HepG2 (cell line): ENCODE results near the gene MICAL3. TPM values are rescaled to one million over a fixed set of nuclear protein-coding genes. Genes with fewer than 3 reads are reported as not detected.

ENCODE experiments used
- ATAC-seq: fragments of 200-7000 bp; cut with Tn5 transposase; 3 replicates; pipeline ENCODE4 v1.9.1; 2020; ENCODE audit warnings: mild to moderate bottlenecking, moderate library complexity
- BruUV-seq: library from RNA; stranded (reverse); fragments of 400-500 nt; replicated peaks from 2 replicates; lab custom pipeline; 2021; lab: Mats Ljungman, UMichigan
- CTCF ChIA-PET: fragments of 300-600 bp; formaldehyde crosslinking; extraction: SDS; loops from one replicate; lab custom pipeline; 2021; ENCODE audit warnings: low total read pairs, inconsistent platforms, low intra/inter-chr PET ratio; lab: Yijun Ruan, JAX
- POLR2A ChIA-PET: fragments of 350-600 bp; sonication (Branson Sonifier 250); formaldehyde crosslinking; loops from one replicate; lab custom pipeline; 2020; ENCODE audit warnings: antibody characterized with exemption, inconsistent platforms; lab: Yijun Ruan, JAX
- DNase-seq: peaks from one replicate; pipeline ENCODE4 v3.0.0-alpha.2; 2015; ENCODE audit warnings: low spot score
- FAIRE-seq: peaks from 3 replicates; lab custom pipeline; 2011; peaks lifted over from hg19 to GRCh38; lab: Jason Lieb, UNC
- H2AFZ ChIP-seq: one replicate; pipeline ENCODE4 v1.6.1; 2011; ENCODE audit warnings: low read length, inconsistent platforms
- H3K27ac ChIP-seq: fragments of 300-600 bp; 3 replicates; pipeline ENCODE4 v1.8.0; 2011; ENCODE audit warnings: mixed run types, mild to moderate bottlenecking, mixed read lengths, low read length, inconsistent platforms; ENCODE audit not compliant: insufficient read depth; ENCODE audit errors: extremely low read length
- H3K27me3 ChIP-seq, 2 experiments: fragments of 200-600 bp in 1 of 2; 2 replicates in 1 of 2; 3 replicates in 1 of 2; pipeline versions ENCODE4 v1.6.0 to v1.8.0; 2011; ENCODE audit warnings: low read length in 2 of 2, mild to moderate bottlenecking in 2 of 2, moderate library complexity in 2 of 2, inconsistent platforms in 1 of 2; ENCODE audit not compliant: insufficient read depth in 2 of 2, control insufficient read depth in 1 of 2
- H3K36me3 ChIP-seq, 2 experiments: fragments of 200-600 bp in 1 of 2; replicated peaks in 1 of 2; 2 replicates in 1 of 2; 3 replicates in 1 of 2; pipeline versions ENCODE4 v1.5.1 to v1.8.0; 2011; ENCODE audit warnings: low read length in 2 of 2, inconsistent platforms in 1 of 2; ENCODE audit not compliant: insufficient read depth in 2 of 2, control insufficient read depth in 1 of 2
- H3K4me1 ChIP-seq: 2 replicates; pipeline ENCODE4 v1.5.1; 2012; ENCODE audit warnings: low read length, inconsistent platforms; ENCODE audit not compliant: insufficient read depth
- H3K4me2 ChIP-seq: 2 replicates; pipeline ENCODE4 v1.6.0; 2011; ENCODE audit warnings: low read depth, low read length, inconsistent platforms
- H3K4me3 ChIP-seq, 3 experiments: fragments of 200-600 bp in 1 of 3; sonication (generic), shearing (Covaris generic) in 1 of 3; replicated peaks in 1 of 3; 2 replicates each; pipeline ENCODE4 v1.5.1; 2011 to 2016; ENCODE audit warnings: low read length in 3 of 3, inconsistent platforms in 2 of 3, low read depth in 2 of 3, mild to moderate bottlenecking in 2 of 3, control low read depth in 1 of 3, mixed read lengths in 1 of 3; ENCODE audit not compliant: insufficient read depth in 1 of 3
- H3K79me2 ChIP-seq: one replicate; pipeline ENCODE4 v1.6.1; 2011; ENCODE audit warnings: low read length, inconsistent platforms; ENCODE audit not compliant: insufficient read depth
- H3K9ac ChIP-seq: 2 replicates; pipeline ENCODE4 v1.6.0; 2011; ENCODE audit warnings: mild to moderate bottlenecking, low read depth, low read length, inconsistent platforms; ENCODE audit not compliant: insufficient read depth
- H3K9me3 ChIP-seq: 2 replicates; pipeline ENCODE4 v1.5.1; 2012; ENCODE audit warnings: mild to moderate bottlenecking, low read length
- H4K20me1 ChIP-seq: 2 replicates; pipeline ENCODE4 v1.6.0; 2011; ENCODE audit warnings: inconsistent platforms, mild to moderate bottlenecking, low read length, moderate library complexity; ENCODE audit not compliant: insufficient read depth
- CEBPB ChIP-seq: IDR thresholded peaks from 2 replicates; pipeline ENCODE4 v1.6.1; 2011; ENCODE audit warnings: low read depth, low read length, improper control_type of control experiment, borderline replicate concordance
- KMT2B ChIP-seq: IDR thresholded peaks from 2 replicates; pipeline ENCODE4 v1.6.1; 2016; ENCODE audit warnings: missing genetic modification reagents, missing compliant biosample characterization
- PAF1 ChIP-seq: IDR thresholded peaks from 2 replicates; pipeline ENCODE4 v1.6.1; 2016; ENCODE audit warnings: missing genetic modification reagents, missing compliant biosample characterization
- PHB2 ChIP-seq: fragments of 450-650 bp; IDR thresholded peaks from 2 replicates; pipeline ENCODE4 v1.6.1; 2018; ENCODE audit not compliant: partially characterized antibody
- TBL1XR1 ChIP-seq: fragments of 150-350 bp; IDR thresholded peaks from 2 replicates; pipeline ENCODE4 v1.6.1; 2014; ENCODE audit warnings: borderline replicate concordance, low read length; ENCODE audit not compliant: partially characterized antibody
- YEATS4 ChIP-seq: sonication (generic); formaldehyde crosslinking; IDR thresholded peaks from 2 replicates; pipeline ENCODE4 v1.4.0; 2020; ENCODE audit warnings: missing genetic modification reagents, borderline replicate concordance
- ZNF296 ChIP-seq: sonication (generic); formaldehyde crosslinking; conservative IDR thresholded peaks from 2 replicates; pipeline ENCODE4 v1.5.0; 2020; ENCODE audit warnings: mild to moderate bottlenecking, missing genetic modification reagents
- ZNF414 ChIP-seq: sonication (generic); formaldehyde crosslinking; IDR thresholded peaks from 2 replicates; pipeline ENCODE4 v1.5.0; 2020; ENCODE audit warnings: missing genetic modification reagents
- ZNF557 ChIP-seq: sonication (generic); formaldehyde crosslinking; IDR thresholded peaks from 2 replicates; pipeline ENCODE4 v1.4.0; 2020; ENCODE audit warnings: missing genetic modification reagents
- ZNF782 ChIP-seq: sonication (generic); formaldehyde crosslinking; IDR thresholded peaks from 2 replicates; pipeline ENCODE4 v1.4.0; 2020; ENCODE audit warnings: missing genetic modification reagents, mild to moderate bottlenecking, borderline replicate concordance
- WGBS: methylation state at CpG from one replicate; pipeline ENCODE4 v1.1.6; 2017; ENCODE audit warnings: low lambda C conversion rate; 5-methylcytosine and 5-hydroxymethylcytosine counted together
- in situ Hi-C: cut with HindIII; loops from 2 replicates; pipeline ENCODE4 v1.10.0; 2017; ENCODE audit warnings: low pct_unique_long_range_greater_than_20kb; ENCODE audit not compliant: extremely low pct_ligation_motif_present
- intact Hi-C: fragments of 100-400 bp; cut with micrococcal nuclease; formaldehyde crosslinking; loops from one replicate; pipeline ENCODE4 v1.10.0; 2022; ENCODE audit not compliant: unreplicated experiment
- polyA plus RNA-seq, 8 experiments: library from polyadenylated mRNA; depleted of rRNA in 3 of 8; stranded (reverse) in 7 of 8; unstranded in 1 of 8; fragments of >200 nt; fragmentation: Illumina TruSeq in 4 of 8; extraction: Trizol in 4 of 8; gene quantifications; 2 replicates each; pipeline versions ENCODE4 v1.2.1 to v1.2.3, GENCODE V29; 2011 to 2016; ENCODE audit warnings: low read depth in 4 of 8, missing spikeins in 1 of 8, mixed read lengths in 1 of 8; ENCODE audit not compliant: insufficient read depth in 1 of 8
- total RNA-seq, 5 experiments: library from RNA; depleted of rRNA; stranded (reverse); fragments of >200 nt; fragmentation: Illumina TruSeq; extraction: Trizol; gene quantifications; 2 replicates each; pipeline ENCODE4 v1.2.3, GENCODE V29; 2016; ENCODE audit warnings: low read depth in 1 of 5
- TF ChIP-seq, protein P1 (sequence below): sonication (generic); formaldehyde crosslinking; IDR thresholded peaks from 2 replicates; pipeline ENCODE4 v1.5.1; 2020; ENCODE audit warnings: mild to moderate bottlenecking, missing genetic modification reagents, moderate library complexity

Gene MICAL3
- total and polyA plus RNA-seq, 2 of the 13 experiments (the other 11 are each of a cell fraction or from before 2014, with no cell fraction given) = 5.3 to 12.5 TPM

GRCh38 chr22:17844150-17844549, 180.2 kb downstream of the MICAL3 start:
- BruUV-seq = no TSS peak
- 94% methylated on average over 3 of the region's 5 CpGs for WGBS
- intact Hi-C loops = no loop called here

More at GRCh38 chr22:17844150-17844549, 180.2 kb downstream of the MICAL3 start:
- Histone ChIP-seq H3K36me3 (peaks cover 7 to 10% of the 10 kb centered on the region in 2 experiments; a peak in 2 of 5 replicates), H3K4me1 (peaks cover 20% of the 10 kb centered on the region), H3K4me2 (no peak overlapping the region), H3K4me3 (no peak overlapping the region), H3K9me3 (no peaks in the 10 kb centered on the region), H3K79me2 (no peaks in the 10 kb centered on the region), H2AFZ (no peak overlapping the region), H3K27me3 (no peaks in the 10 kb centered on the region), H4K20me1 (no peaks in the 10 kb centered on the region), H3K9ac (no peak overlapping the region), H3K27ac (no peak overlapping the region)
- in situ Hi-C loops = no loop called here
- TF ChIP-seq, protein P1, sequence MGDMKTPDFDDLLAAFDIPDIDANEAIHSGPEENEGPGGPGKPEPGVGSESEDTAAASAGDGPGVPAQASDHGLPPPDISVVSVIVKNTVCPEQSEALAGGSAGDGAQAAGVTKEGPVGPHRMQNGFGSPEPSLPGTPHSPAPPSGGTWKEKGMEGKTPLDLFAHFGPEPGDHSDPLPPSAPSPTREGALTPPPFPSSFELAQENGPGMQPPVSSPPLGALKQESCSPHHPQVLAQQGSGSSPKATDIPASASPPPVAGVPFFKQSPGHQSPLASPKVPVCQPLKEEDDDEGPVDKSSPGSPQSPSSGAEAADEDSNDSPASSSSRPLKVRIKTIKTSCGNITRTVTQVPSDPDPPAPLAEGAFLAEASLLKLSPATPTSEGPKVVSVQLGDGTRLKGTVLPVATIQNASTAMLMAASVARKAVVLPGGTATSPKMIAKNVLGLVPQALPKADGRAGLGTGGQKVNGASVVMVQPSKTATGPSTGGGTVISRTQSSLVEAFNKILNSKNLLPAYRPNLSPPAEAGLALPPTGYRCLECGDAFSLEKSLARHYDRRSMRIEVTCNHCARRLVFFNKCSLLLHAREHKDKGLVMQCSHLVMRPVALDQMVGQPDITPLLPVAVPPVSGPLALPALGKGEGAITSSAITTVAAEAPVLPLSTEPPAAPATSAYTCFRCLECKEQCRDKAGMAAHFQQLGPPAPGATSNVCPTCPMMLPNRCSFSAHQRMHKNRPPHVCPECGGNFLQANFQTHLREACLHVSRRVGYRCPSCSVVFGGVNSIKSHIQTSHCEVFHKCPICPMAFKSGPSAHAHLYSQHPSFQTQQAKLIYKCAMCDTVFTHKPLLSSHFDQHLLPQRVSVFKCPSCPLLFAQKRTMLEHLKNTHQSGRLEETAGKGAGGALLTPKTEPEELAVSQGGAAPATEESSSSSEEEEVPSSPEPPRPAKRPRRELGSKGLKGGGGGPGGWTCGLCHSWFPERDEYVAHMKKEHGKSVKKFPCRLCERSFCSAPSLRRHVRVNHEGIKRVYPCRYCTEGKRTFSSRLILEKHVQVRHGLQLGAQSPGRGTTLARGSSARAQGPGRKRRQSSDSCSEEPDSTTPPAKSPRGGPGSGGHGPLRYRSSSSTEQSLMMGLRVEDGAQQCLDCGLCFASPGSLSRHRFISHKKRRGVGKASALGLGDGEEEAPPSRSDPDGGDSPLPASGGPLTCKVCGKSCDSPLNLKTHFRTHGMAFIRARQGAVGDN = no peak
- TF ChIP-seq TBL1XR1 (no peak), YEATS4 (no peak), ZNF557 (CRISPR knock-in tag) (no peak), CEBPB (no peak), ZNF782 (CRISPR knock-in tag) (no peak), KMT2B (CRISPR knock-in tag) (no peak), PAF1 (no peak), PHB2 (no peak), ZNF414 (CRISPR knock-in tag) (no peak), ZNF296 (CRISPR knock-in tag) (no peak)
- FAIRE-seq (no peak), ATAC-seq (no peak), DNase-seq (no peak)
- ChIA-PET CTCF (no interaction called here), POLR2A (no interaction called here)
